H1 (cell line): ENCODE data around the gene RASGRF1. TPM values are rescaled to one million over a fixed set of nuclear protein-coding genes. Genes with fewer than 3 reads are reported as not detected.

Experiments
- CTCF ChIA-PET: fragments of 300-600 bp; sonication (Branson Sonifier 250); formaldehyde crosslinking; loops from one replicate; lab custom pipeline; 2021; ENCODE audit not compliant: partially characterized antibody; lab: Charles Lee
- POLR2A ChIA-PET: fragments of 300-600 bp; sonication (Branson Sonifier 250); formaldehyde crosslinking; loops from one replicate; lab custom pipeline; 2021; ENCODE audit warnings: inconsistent platforms; ENCODE audit not compliant: partially characterized antibody; lab: Charles Lee
- DNase-seq, 2 experiments: peaks; one replicate each; pipeline versions ENCODE4 v3.0.0 to v3.0.0-alpha.2; 2010 to 2022; ENCODE audit warnings: low spot score in 2 of 2, low read depth in 1 of 2, mixed read lengths in 1 of 2
- FAIRE-seq: peaks from 2 replicates; lab custom pipeline; 2011; peaks lifted over from hg19 to GRCh38; lab: Jason Lieb, UNC
- H2AFZ ChIP-seq: 2 replicates; pipeline ENCODE4 v1.8.1; 2012; ENCODE audit warnings: low read length, inconsistent platforms
- H2AK5ac ChIP-seq: 2 replicates; pipeline ENCODE4 v1.6.1; 2013; ENCODE audit warnings: low read depth, low read length
- H2BK120ac ChIP-seq: replicated peaks from 2 replicates; pipeline ENCODE3; 2013; ENCODE audit warnings: low read depth, low read length, inconsistent platforms
- H2BK12ac ChIP-seq: 2 replicates; pipeline ENCODE4 v1.6.1; 2013; ENCODE audit warnings: low read depth, low read length
- H2BK15ac ChIP-seq: 2 replicates; pipeline ENCODE4 v1.6.1; 2013; ENCODE audit warnings: low read length
- H2BK20ac ChIP-seq: 2 replicates; pipeline ENCODE4 v1.6.1; 2013; ENCODE audit warnings: low read length
- H2BK5ac ChIP-seq: 2 replicates; pipeline ENCODE4 v1.6.1; 2013; ENCODE audit warnings: low read depth, low read length
- H3K14ac ChIP-seq: 2 replicates; pipeline ENCODE4 v1.6.1; 2013; ENCODE audit warnings: inconsistent platforms; ENCODE audit not compliant: insufficient read length
- H3K18ac ChIP-seq: 2 replicates; pipeline ENCODE4 v1.6.1; 2013; ENCODE audit warnings: low read length; ENCODE audit errors: extremely low read depth
- H3K23ac ChIP-seq: 2 replicates; pipeline ENCODE4 v1.6.1; 2013; ENCODE audit warnings: inconsistent platforms; ENCODE audit not compliant: insufficient read length
- H3K23me2 ChIP-seq: 2 replicates; pipeline ENCODE4 v1.6.1; 2013; ENCODE audit warnings: low read depth, low read length
- H3K27ac ChIP-seq: 2 replicates; pipeline ENCODE4 v1.6.1; 2011; ENCODE audit warnings: low read depth, low read length, inconsistent platforms
- H3K27me3 ChIP-seq, 4 experiments: replicated peaks in 1 of 4; 1 replicate in 1 of 4; 2 replicates in 3 of 4; pipeline versions ENCODE4 v1.6.1 to v1.8.1; 2011 to 2013; ENCODE audit warnings: low read length in 3 of 4, mild to moderate bottlenecking in 3 of 4, inconsistent platforms in 2 of 4, mixed read lengths in 2 of 4, moderate library complexity in 1 of 4; ENCODE audit not compliant: control insufficient read depth in 3 of 4, insufficient read depth in 3 of 4; ENCODE audit errors: extremely low read depth in 1 of 4
- H3K36me3 ChIP-seq, 4 experiments: 2 replicates each; pipeline versions ENCODE4 v1.6.1 to v1.8.1; 2011 to 2013; ENCODE audit warnings: mild to moderate bottlenecking in 4 of 4, low read length in 3 of 4, moderate library complexity in 2 of 4, control low read depth in 1 of 4, inconsistent platforms in 1 of 4; ENCODE audit not compliant: insufficient read depth in 4 of 4, control insufficient read depth in 2 of 4
- H3K4ac ChIP-seq: replicated peaks from 2 replicates; pipeline ENCODE3; 2013; ENCODE audit warnings: low read length, low read depth, mixed read lengths, inconsistent platforms; ENCODE audit not compliant: insufficient read length
- H3K4me1 ChIP-seq, 4 experiments: replicated peaks in 1 of 4; 1 replicate in 1 of 4; 2 replicates in 3 of 4; pipeline versions ENCODE4 v1.6.1 to v1.8.1; 2011 to 2013; ENCODE audit warnings: low read length in 3 of 4, inconsistent platforms in 2 of 4, mixed read lengths in 1 of 4; ENCODE audit not compliant: insufficient read depth in 4 of 4, control insufficient read depth in 3 of 4
- H3K4me2 ChIP-seq, 2 experiments: 2 replicates each; pipeline versions ENCODE4 v1.6.1 to v1.8.1; 2011 to 2013; ENCODE audit warnings: low read depth in 2 of 2, low read length in 2 of 2, control low read depth in 1 of 2, inconsistent platforms in 1 of 2, mild to moderate bottlenecking in 1 of 2; ENCODE audit not compliant: insufficient read depth in 1 of 2
- H3K4me3 ChIP-seq, 4 experiments: fragments of 200-600, 300-600 bp in 1 of 4; sonication (generic), shearing (Covaris generic), sonication (Bioruptor Twin) in 1 of 4; 2 replicates each; pipeline versions ENCODE4 v1.5.1 to v1.8.1; 2011 to 2016; ENCODE audit warnings: low read length in 4 of 4, low read depth in 3 of 4, control low read depth in 2 of 4, inconsistent platforms in 2 of 4, mild to moderate bottlenecking in 2 of 4, mixed read lengths in 1 of 4, moderate library complexity in 1 of 4; ENCODE audit not compliant: insufficient read depth in 2 of 4; ENCODE audit errors: extremely low read depth in 1 of 4
- H3K56ac ChIP-seq: replicated peaks from 2 replicates; pipeline ENCODE3; 2013; ENCODE audit warnings: low read depth, mild to moderate bottlenecking, mixed read lengths, low read length, inconsistent platforms; ENCODE audit not compliant: insufficient read length
- H3K79me1 ChIP-seq: 2 replicates; pipeline ENCODE4 v1.6.1; 2013; ENCODE audit warnings: low read depth, low read length, control low read depth
- H3K79me2 ChIP-seq, 2 experiments: 2 replicates each; pipeline versions ENCODE4 v1.6.1 to v1.8.1; 2012 to 2013; ENCODE audit warnings: low read length in 2 of 2, mild to moderate bottlenecking in 2 of 2, inconsistent platforms in 1 of 2; ENCODE audit not compliant: insufficient read depth in 2 of 2, control insufficient read depth in 1 of 2
- H3K9ac ChIP-seq, 4 experiments: replicated peaks in 1 of 4; 1 replicate in 1 of 4; 2 replicates in 3 of 4; pipeline versions ENCODE4 v1.6.1 to v1.8.1; 2011 to 2013; ENCODE audit warnings: low read depth in 3 of 4, low read length in 3 of 4, control low read depth in 2 of 4, mild to moderate bottlenecking in 2 of 4, moderate library complexity in 2 of 4, inconsistent platforms in 1 of 4; ENCODE audit errors: extremely low read depth in 1 of 4
- H3K9me3 ChIP-seq, 2 experiments: 2 replicates each; pipeline versions ENCODE4 v1.6.1 to v1.8.1; 2012 to 2013; ENCODE audit warnings: mild to moderate bottlenecking in 2 of 2, moderate library complexity in 2 of 2, control low read depth in 1 of 2, inconsistent platforms in 1 of 2, low read depth in 1 of 2, low read length in 1 of 2, mixed read lengths in 1 of 2; ENCODE audit not compliant: insufficient read depth in 2 of 2
- H4K20me1 ChIP-seq, 2 experiments: replicated peaks in 1 of 2; 2 replicates each; pipeline versions ENCODE3 to v1.8.1; 2011 to 2013; ENCODE audit warnings: inconsistent platforms in 2 of 2, low read length in 2 of 2, mild to moderate bottlenecking in 1 of 2; ENCODE audit not compliant: insufficient read depth in 2 of 2, control insufficient read depth in 1 of 2
- H4K5ac ChIP-seq: 2 replicates; pipeline ENCODE4 v1.6.1; 2013; ENCODE audit warnings: low read length, low read depth, mixed read lengths, inconsistent platforms; ENCODE audit not compliant: insufficient read length
- H4K8ac ChIP-seq: 2 replicates; pipeline ENCODE4 v1.8.0; 2013; ENCODE audit warnings: mild to moderate bottlenecking, moderate library complexity, low read length, inconsistent platforms; ENCODE audit not compliant: insufficient read depth; ENCODE audit errors: extremely low read depth
- H4K91ac ChIP-seq: replicated peaks from 2 replicates; pipeline ENCODE3; 2013; ENCODE audit warnings: low read length, mixed read lengths, inconsistent platforms; ENCODE audit not compliant: insufficient read length
- CREB1 ChIP-seq: IDR thresholded peaks from 2 replicates; pipeline ENCODE4 v1.6.1; 2012; ENCODE audit warnings: inconsistent platforms
- GTF2F1 ChIP-seq: IDR thresholded peaks from 2 replicates; pipeline ENCODE4 v1.6.1; 2012; ENCODE audit warnings: low read depth, low read length, improper control_type of control experiment, borderline replicate concordance
- HDAC6 ChIP-seq: IDR thresholded peaks from one replicate; pipeline ENCODE4 v1.7.1; 2012; ENCODE audit warnings: low read depth, mild to moderate bottlenecking, inconsistent platforms, low read length, moderate library complexity
- JUN ChIP-seq: IDR thresholded peaks from 2 replicates; pipeline ENCODE4 v1.6.1; 2011; ENCODE audit warnings: low read depth, mild to moderate bottlenecking, improper control_type of control experiment, low read length
- KDM5A ChIP-seq: fragments of 200-600 bp; IDR thresholded peaks from 2 replicates; pipeline ENCODE4 v1.7.1; 2012; ENCODE audit warnings: mild to moderate bottlenecking, low read length, inconsistent platforms, mixed read lengths
- NRF1 ChIP-seq: IDR thresholded peaks from 2 replicates; pipeline ENCODE4 v1.6.1; 2011; ENCODE audit warnings: mild to moderate bottlenecking, low read depth, low read length, improper control_type of control experiment
- POU5F1 ChIP-seq: IDR thresholded peaks from 2 replicates; pipeline ENCODE4 v1.6.1; 2011; ENCODE audit warnings: low read depth, mild to moderate bottlenecking, low read length, moderate library complexity
- RAD21 ChIP-seq, 2 experiments: IDR thresholded peaks in 1 of 2; conservative IDR thresholded peaks in 1 of 2; 2 replicates each; pipeline ENCODE4 v1.6.1; 2011; ENCODE audit warnings: low read depth in 2 of 2, low read length in 2 of 2, improper control_type of control experiment in 1 of 2, inconsistent platforms in 1 of 2, mild to moderate bottlenecking in 1 of 2, moderate library complexity in 1 of 2
- SUZ12 ChIP-seq: fragments of 200-600 bp; sonication (generic); IDR thresholded peaks from 2 replicates; pipeline ENCODE4 v1.6.1; 2012; ENCODE audit warnings: mild to moderate bottlenecking, inconsistent platforms, low read length, moderate library complexity, mixed read lengths
- TAF7 ChIP-seq: optimal IDR thresholded peaks from 2 replicates; pipeline ENCODE3; 2011; ENCODE audit warnings: low read depth, mild to moderate bottlenecking, inconsistent platforms, low read length, moderate library complexity, borderline replicate concordance
- USF2 ChIP-seq: IDR thresholded peaks from 2 replicates; pipeline ENCODE4 v1.6.1; 2011; ENCODE audit warnings: low read length, improper control_type of control experiment
- WGBS, 2 experiments: shearing (Covaris generic) in 1 of 2; methylation state at CpG; one replicate each; pipeline versions ENCODE4 v1.1.6 to v1.1.7; 2013 to 2015; ENCODE audit warnings: low lambda C conversion rate in 2 of 2, mixed read lengths in 2 of 2, inconsistent platforms in 1 of 2, low coverage in 1 of 2, missing lambda C conversion rate in 1 of 2; ENCODE audit not compliant: insufficient replicate concordance in 2 of 2, insufficient coverage in 1 of 2, insufficient read length in 1 of 2; ENCODE audit errors: extremely low coverage in 1 of 2, missing lambda C conversion rate in 1 of 2; 5-methylcytosine and 5-hydroxymethylcytosine counted together
- polyA plus RNA-seq, 7 experiments: library from polyadenylated mRNA; depleted of rRNA in 3 of 7; stranded (reverse) in 5 of 7; unstranded in 2 of 7; fragments of >200 nt in 5 of 7; fragments of 200-250 nt in 2 of 7; gene quantifications; 1 replicate in 5 of 7; 2 replicates in 1 of 7; 4 replicates in 1 of 7; pipeline versions ENCODE4 v1.2.1 to v1.2.3, GENCODE V29; 2011 to 2013; ENCODE audit warnings: missing spikeins in 2 of 7, mixed read lengths in 2 of 7
- total RNA-seq: library from RNA; stranded (reverse); fragmentation: NEBNext Ultra II Directional; extraction: Animal tissue kit (Norgen Biotek cat#: 25700); gene quantifications from 2 replicates; pipeline ENCODE4 v1.2.1, GENCODE V29; 2021
- TF ChIP-seq, protein P1 (sequence below): IDR thresholded peaks from 2 replicates; pipeline ENCODE4 v1.6.1; 2012; ENCODE audit warnings: inconsistent platforms

Gene RASGRF1
- total and polyA plus RNA-seq, 2 of the 8 experiments (the other 6 are each of a cell fraction or from before 2014, with no cell fraction given) = 0.42 to 0.67 TPM

DNA sequence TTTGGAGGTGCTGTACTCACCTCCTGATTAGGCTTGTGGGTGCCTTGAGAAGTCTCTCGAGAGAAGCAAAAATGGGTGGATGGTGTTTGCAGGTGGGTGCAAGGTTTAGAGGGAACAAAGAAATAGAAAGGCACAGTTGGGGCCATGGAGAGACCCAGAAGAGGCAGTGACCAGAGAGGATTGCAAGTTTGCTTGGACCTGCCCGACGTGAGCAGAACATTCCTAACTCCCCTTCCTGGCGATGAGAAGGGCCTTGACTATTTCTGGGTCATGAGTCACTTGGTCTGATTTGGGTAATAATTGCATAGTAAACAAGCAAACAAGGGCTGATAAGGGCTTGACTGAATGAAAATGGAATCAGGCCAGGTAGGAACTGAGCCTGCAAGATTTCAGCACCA lies 138.7 kb downstream of the RASGRF1 start:
- H3K27me3 ChIP-seq = no peaks in the 10 kb centered on the region
- WGBS, 2 experiments = 85% methylated on average over 4 of the region's 4 CpGs; no CpG with 5 or more reads in 1 of the 2 experiments
- H3K79me2 ChIP-seq = no peaks in the 10 kb centered on the region
- no peak for FAIRE-seq
- H4K5ac ChIP-seq = no peak overlapping the region
- no peak overlapping the region for H2BK15ac ChIP-seq
- H3K4me3 ChIP-seq = no peak overlapping the region
- no peaks in the 10 kb centered on the region; the same call in 1 of the 2 replicates for H3K23me2 ChIP-seq
- no peaks in the 10 kb centered on the region for H4K20me1 ChIP-seq
- no peak for DNase-seq
- H3K18ac ChIP-seq = no peak overlapping the region
- H3K79me1 ChIP-seq = no peaks in the 10 kb centered on the region
- no peaks in the 10 kb centered on the region for H3K9me3 ChIP-seq
- CTCF ChIA-PET = interaction anchor here (0.7 to 1.2 kb wide), 2 partner anchors 41 to 74 kb away, joined by 3 read pairs; no protein-coding TSS in a partner anchor
- H3K9ac ChIP-seq = no peak overlapping the region
- H3K27ac ChIP-seq = no peak overlapping the region
- H3K36me3 ChIP-seq = no peaks in the 10 kb centered on the region
- no peak overlapping the region for H4K8ac ChIP-seq
- 0 out of 2 replicates have a peak overlapping the region, but pooled peaks have one; percentile 33 for H2BK12ac ChIP-seq
- H4K91ac ChIP-seq = no peak overlapping the region
- 0 out of 2 replicates have a peak overlapping the region, but pooled peaks have one; percentile 35 for H2BK5ac ChIP-seq
- peak overlapping the region; percentile 85 for H2AFZ ChIP-seq
- no peak overlapping the region for H3K56ac ChIP-seq
- 0 out of 2 replicates have a peak overlapping the region, but pooled peaks have one; percentile 61 for H2BK20ac ChIP-seq
- H3K23ac ChIP-seq = no peak overlapping the region
- H3K4ac ChIP-seq = no peak overlapping the region
- H3K14ac ChIP-seq = no peak overlapping the region
- no peak overlapping the region for H2AK5ac ChIP-seq
- H3K4me1 ChIP-seq = peaks cover 0 to 7% (median 1%) of the 10 kb centered on the region in 4 experiments; a peak in 3 of 7 replicates
- no peak overlapping the region for H3K4me2 ChIP-seq
- H2BK120ac ChIP-seq = no peak overlapping the region
- POLR2A ChIA-PET = no interaction called here
- TF ChIP-seq CREB1 (no peak), GTF2F1 (no peak), HDAC6 (no peak), TAF7 (no peak), KDM5A (no peak), NRF1 (no peak), POU5F1 (no peak), USF2 (no peak), RAD21 (IDR thresholded peaks at IDR 0.05 in 1 of 2, conservative IDR thresholded peaks at IDR 0.05 in 1 of 2; ENCODE audit: low read depth in 2 of 2, low read length in 2 of 2) (no peak), SUZ12 (no peak), JUN (no peak)
- TF ChIP-seq, protein P1, sequence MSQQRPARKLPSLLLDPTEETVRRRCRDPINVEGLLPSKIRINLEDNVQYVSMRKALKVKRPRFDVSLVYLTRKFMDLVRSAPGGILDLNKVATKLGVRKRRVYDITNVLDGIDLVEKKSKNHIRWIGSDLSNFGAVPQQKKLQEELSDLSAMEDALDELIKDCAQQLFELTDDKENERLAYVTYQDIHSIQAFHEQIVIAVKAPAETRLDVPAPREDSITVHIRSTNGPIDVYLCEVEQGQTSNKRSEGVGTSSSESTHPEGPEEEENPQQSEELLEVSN = no peak
